Endothelial cell of umbilical vein (primary cell): ENCODE data around the gene COL17A1. TPM values are rescaled to one million over a fixed set of nuclear protein-coding genes. Genes with fewer than 3 reads are reported as not detected.

Experiments used
- BruUV-seq: library from RNA; stranded (reverse); fragments of 400-500 nt; replicated peaks from 2 replicates; lab custom pipeline; 2021; lab: Mats Ljungman, UMichigan
- CTCF ChIA-PET: fragments of 300-600, 350-600 bp; sonication (Branson Sonifier 250); formaldehyde crosslinking; loops from one replicate; lab custom pipeline; 2021; ENCODE audit warnings: antibody characterized with exemption, inconsistent platforms; lab: Charles Lee
- POLR2A ChIA-PET: fragments of 300-600, 350-600 bp; sonication (Branson Sonifier 250); formaldehyde crosslinking; loops from one replicate; lab custom pipeline; 2021; ENCODE audit warnings: antibody characterized with exemption, inconsistent platforms; lab: Charles Lee
- DNase-seq: peaks from one replicate; pipeline ENCODE4 v3.0.0-alpha.2; 2011; ENCODE audit warnings: low read depth, low spot score
- FAIRE-seq: peaks from 2 replicates; lab custom pipeline; 2011; peaks lifted over from hg19 to GRCh38; lab: Jason Lieb, UNC
- H2AFZ ChIP-seq: 2 replicates; pipeline ENCODE4 v1.6.0; 2012; ENCODE audit warnings: low read depth, low read length, control low read depth, inconsistent platforms
- H3K27ac ChIP-seq: 2 replicates; pipeline ENCODE4 v1.5.1; 2011; ENCODE audit warnings: low read depth, mild to moderate bottlenecking, control low read depth, low read length, moderate library complexity; ENCODE audit not compliant: insufficient read depth
- H3K27me3 ChIP-seq, 2 experiments: 2 replicates each; pipeline versions ENCODE4 v1.6.0 to v1.6.1; 2011; ENCODE audit warnings: low read length in 2 of 2, mixed read lengths in 1 of 2; ENCODE audit not compliant: control insufficient read depth in 2 of 2, insufficient read depth in 2 of 2
- H3K36me3 ChIP-seq, 2 experiments: 2 replicates in 1 of 2; 3 replicates in 1 of 2; pipeline ENCODE4 v1.5.1; 2011; ENCODE audit warnings: low read length in 2 of 2, mild to moderate bottlenecking in 1 of 2, moderate library complexity in 1 of 2; ENCODE audit not compliant: control insufficient read depth in 2 of 2, insufficient read depth in 2 of 2; ENCODE audit errors: extremely low read depth in 1 of 2
- H3K4me1 ChIP-seq: 3 replicates; pipeline ENCODE4 v1.5.1; 2011; ENCODE audit warnings: mild to moderate bottlenecking, low read length; ENCODE audit not compliant: control insufficient read depth, insufficient read depth; ENCODE audit errors: extremely low read depth
- H3K4me2 ChIP-seq: 2 replicates; pipeline ENCODE4 v1.6.1; 2011; ENCODE audit warnings: low read length, control low read depth, mixed read lengths; ENCODE audit not compliant: insufficient read depth
- H3K4me3 ChIP-seq, 3 experiments: fragments of 200-600 bp in 1 of 3; sonication (generic), shearing (Covaris generic) in 1 of 3; replicated peaks in 1 of 3; 2 replicates each; pipeline ENCODE4 v1.5.1; 2011 to 2016; ENCODE audit warnings: control low read depth in 3 of 3, low read length in 3 of 3, mild to moderate bottlenecking in 2 of 3, inconsistent platforms in 1 of 3, low read depth in 1 of 3, moderate library complexity in 1 of 3; ENCODE audit not compliant: insufficient read depth in 1 of 3
- H3K79me2 ChIP-seq: 2 replicates; pipeline ENCODE4 v1.6.0; 2012; ENCODE audit warnings: low read length, inconsistent platforms; ENCODE audit not compliant: control insufficient read depth, insufficient read depth
- H3K9ac ChIP-seq: replicated peaks from 2 replicates; pipeline ENCODE3; 2011; ENCODE audit warnings: low read length, control low read depth; ENCODE audit not compliant: insufficient read depth; ENCODE audit errors: extremely low read depth
- H3K9me1 ChIP-seq: replicated peaks from 3 replicates; pipeline ENCODE4 v1.6.0; 2011; ENCODE audit warnings: mild to moderate bottlenecking, low read length; ENCODE audit not compliant: control insufficient read depth, insufficient read depth; ENCODE audit errors: extremely low read depth
- H3K9me3 ChIP-seq: replicated peaks from 2 replicates; pipeline ENCODE4 v1.5.1; 2012; ENCODE audit warnings: low read length, inconsistent platforms; ENCODE audit not compliant: control insufficient read depth, insufficient read depth
- H4K20me1 ChIP-seq: replicated peaks from 2 replicates; pipeline ENCODE3; 2011; ENCODE audit warnings: mild to moderate bottlenecking, low read length; ENCODE audit not compliant: control insufficient read depth, insufficient read depth; ENCODE audit errors: extremely low read depth
- EZH2 ChIP-seq: IDR thresholded peaks from 2 replicates; pipeline ENCODE4 v1.6.1; 2012; ENCODE audit warnings: borderline replicate concordance, low read depth, mild to moderate bottlenecking, moderate library complexity, low read length, inconsistent platforms; ENCODE audit not compliant: severe bottlenecking
- FOS ChIP-seq: IDR thresholded peaks from 2 replicates; pipeline ENCODE4 v1.6.1; 2011; ENCODE audit warnings: mild to moderate bottlenecking, low read length, moderate library complexity, borderline replicate concordance; ENCODE audit not compliant: insufficient read depth
- GATA2 ChIP-seq: IDR thresholded peaks from 2 replicates; pipeline ENCODE4 v1.7.0; 2011; ENCODE audit warnings: low read depth, mild to moderate bottlenecking, moderate library complexity, mixed read lengths, low read length; ENCODE audit not compliant: insufficient read length, insufficient read depth
- JUN ChIP-seq: IDR thresholded peaks from 2 replicates; pipeline ENCODE4 v1.6.1; 2011; ENCODE audit warnings: borderline replicate concordance, low read depth; ENCODE audit not compliant: insufficient read length, insufficient read depth
- MYC ChIP-seq: IDR thresholded peaks from one replicate; pipeline ENCODE4 v1.6.1; 2011; ENCODE audit warnings: mild to moderate bottlenecking, low read depth, low read length
- POLR2A ChIP-seq: IDR thresholded peaks from 2 replicates; pipeline ENCODE4 v1.6.1; 2012; ENCODE audit warnings: low read depth, mild to moderate bottlenecking, control low read depth, low read length
- POLR2AphosphoS5 ChIP-seq: IDR thresholded peaks from 2 replicates; pipeline ENCODE4 v1.6.1; 2012; ENCODE audit warnings: low read depth, mild to moderate bottlenecking, control low read depth, low read length, moderate library complexity; ENCODE audit not compliant: insufficient read depth
- dilution Hi-C: fragments of 300-500 bp; cut with MboI; formaldehyde crosslinking; loops from one replicate; pipeline ENCODE4 v1.15.0; 2019; ENCODE audit warnings: low sequenced_read_pairs; ENCODE audit not compliant: extremely low pct_ligation_motif_present
- intact Hi-C: fragments of 100-400 bp; cut with micrococcal nuclease; formaldehyde crosslinking; loops from one replicate; pipeline ENCODE4 v1.10.0; 2022
- polyA plus RNA-seq, 4 experiments: library from polyadenylated mRNA; depleted of rRNA in 3 of 4; stranded (reverse) in 3 of 4; unstranded in 1 of 4; fragments of >200 nt; gene quantifications; 2 replicates each; pipeline versions ENCODE4 v1.2.1 to v1.2.3, GENCODE V29; 2011 to 2012; ENCODE audit warnings: missing spikeins in 1 of 4
- total RNA-seq: library from RNA; stranded (reverse); gene quantifications from 2 replicates; pipeline ENCODE4 v1.2.3, GENCODE V29; 2021
- TF ChIP-seq, protein P1 (sequence below): IDR thresholded peaks from 2 replicates; pipeline ENCODE4 v1.6.1; 2011; ENCODE audit not compliant: insufficient read depth, insufficient read length

The COL17A1 gene
- total and polyA plus RNA-seq, 2 donors (not counting 3 experiments of a cell fraction or from before 2014, with no cell fraction given) = 0.57 to 1.3 TPM

DNA sequence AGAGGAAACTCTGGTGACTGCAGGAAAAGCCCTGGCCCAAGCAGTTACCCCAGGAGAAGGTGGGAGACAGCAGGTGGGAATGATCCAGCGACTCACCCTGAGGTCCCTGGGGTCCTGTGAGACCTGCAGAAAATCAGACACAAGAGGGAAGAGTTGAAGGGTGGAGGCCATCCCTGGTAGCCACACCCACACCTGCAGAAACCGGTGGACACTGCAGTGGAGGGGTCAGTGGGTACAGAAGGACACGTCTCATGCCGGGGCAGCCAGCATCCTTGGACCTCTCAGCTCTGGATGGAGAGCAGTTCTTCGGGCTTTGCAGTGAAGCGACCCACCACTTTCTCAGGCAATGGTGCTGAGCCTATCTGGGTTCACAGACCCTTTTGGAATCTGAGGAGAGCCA lies 39.0 kb downstream of the COL17A1 start:
- no peaks in the 10 kb centered on the region for H4K20me1 ChIP-seq
- BruUV-seq = no TSS peak
- H3K9me1 ChIP-seq = no peaks in the 10 kb centered on the region
- no peak overlapping the region for H3K4me2 ChIP-seq
- no peaks in the 10 kb centered on the region for H3K36me3 ChIP-seq
- no peak overlapping the region for H3K27ac ChIP-seq
- dilution Hi-C loops = no loop called here
- FAIRE-seq (no peak), DNase-seq (no peak)
- H3K79me2 ChIP-seq = no peaks in the 10 kb centered on the region
- peaks cover 24% of the 10 kb centered on the region for H3K4me1 ChIP-seq
- no peak overlapping the region for H3K4me3 ChIP-seq
- intact Hi-C loops = loop anchor here (10.0 kb wide), 1 partner anchor 288 kb away; the partner anchor contains the start of gene ITPRIP
- TF ChIP-seq JUN (no peak), GATA2 (no peak), EZH2 (no peak), POLR2A (no peak), POLR2AphosphoS5 (no peak), MYC (no peak), FOS (no peak)
- TF ChIP-seq, protein P1, sequence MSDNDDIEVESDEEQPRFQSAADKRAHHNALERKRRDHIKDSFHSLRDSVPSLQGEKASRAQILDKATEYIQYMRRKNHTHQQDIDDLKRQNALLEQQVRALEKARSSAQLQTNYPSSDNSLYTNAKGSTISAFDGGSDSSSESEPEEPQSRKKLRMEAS = no peak
- H2AFZ ChIP-seq = no peak overlapping the region
- CTCF ChIA-PET = interaction anchor here (1.0 to 5.5 kb wide), 9 partner anchors 8 to 228 kb away, joined by 3 to 87 read pairs (median 7); partner anchors contain the start of gene SFR1
- no peaks in the 10 kb centered on the region for H3K9me3 ChIP-seq
- POLR2A ChIA-PET = no interaction called here
- H3K27me3 ChIP-seq = no peaks in the 10 kb centered on the region
- no peak overlapping the region for H3K9ac ChIP-seq
